ENCODE data around the gene DEAF1. TPM values are rescaled to one million over a fixed set of nuclear protein-coding genes. Genes with fewer than 3 reads are reported as not detected.

Gene DEAF1
- total and polyA plus RNA-seq, 10 of the 15 experiments (the other 5 are each of a cell fraction or from before 2014, with no cell fraction given) = 0.68 to 51.3 (median 25.9) TPM

DNA sequence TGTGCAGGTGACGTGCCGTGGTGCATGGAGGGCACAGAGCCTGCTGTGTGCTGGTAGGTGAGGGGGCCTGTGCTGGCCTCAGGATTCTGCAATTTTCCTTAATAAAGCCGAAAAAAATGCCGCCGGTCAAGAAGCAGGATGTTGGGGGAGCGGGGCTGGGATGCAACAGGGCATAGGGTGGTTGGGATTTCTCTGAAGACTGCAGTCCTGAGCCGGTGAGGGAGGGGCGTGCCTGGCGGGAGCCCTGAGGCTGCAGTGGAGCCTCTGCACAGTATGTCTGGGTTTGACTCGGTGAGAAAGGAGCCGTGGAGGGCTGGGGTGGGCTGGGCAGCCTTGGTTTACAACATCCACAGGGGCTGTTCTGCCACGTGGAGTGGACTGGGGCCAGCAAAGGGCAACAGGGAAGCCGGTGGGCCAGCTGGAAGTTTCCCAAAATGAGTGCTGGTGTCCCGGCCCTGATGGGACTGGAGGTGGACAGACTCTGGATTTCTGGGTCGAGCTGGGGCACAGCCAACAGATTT lies 71.6 kb downstream of the DEAF1 start:
- H3K4me3 ChIP-seq = no peak overlapping the region
- ChIA-PET CTCF (no interaction called here), POLR2A (no interaction called here), RAD21 (ENCODE audit: unreplicated experiment) (no interaction called here), SMC1A (ENCODE audit: uncharacterized antibody, unreplicated experiment) (no interaction called here)
- H3K27ac ChIP-seq (ENCODE audit: control insufficient read depth, insufficient read depth) = no peak overlapping the region
- no TSS peak for BruUV-seq (replicated peaks)
- no peaks in the 10 kb centered on the region for H3K27me3 ChIP-seq (replicated peaks in 1 of 2; ENCODE audit: control insufficient read depth in 2 of 2, insufficient read depth in 2 of 2, low read length in 1 of 2)
- no peak overlapping the region for H2AFZ ChIP-seq (ENCODE audit: control insufficient read depth, low read depth, low read length)
- H3K79me2 ChIP-seq (ENCODE audit: control insufficient read depth, insufficient read depth, low read length) = no peaks in the 10 kb centered on the region
- H3K9me3 ChIP-seq (replicated peaks; ENCODE audit: control insufficient read depth, insufficient read depth, low read length) = no peaks in the 10 kb centered on the region
- 63% methylated on average over 14 of the region's 15 CpGs for WGBS (ENCODE audit: insufficient coverage, insufficient replicate concordance, low lambda C conversion rate, missing lambda C conversion rate)
- peaks cover 4% of the 10 kb centered on the region for H3K4me1 ChIP-seq (ENCODE audit: control insufficient read depth, insufficient read depth, low read length)
- H3K36me3 ChIP-seq (ENCODE audit: control insufficient read depth in 2 of 2, insufficient read depth in 2 of 2, low read length in 1 of 2) = no peaks in the 10 kb centered on the region
- ATAC-seq = no peak
- H4K20me1 ChIP-seq (ENCODE audit: control insufficient read depth, insufficient read depth) = no peaks in the 10 kb centered on the region
- no peak overlapping the region for H3K4me2 ChIP-seq (ENCODE audit: control insufficient read depth, insufficient read depth)
- FAIRE-seq = no peak
- in situ Hi-C loops (cut with MboI) = no loop called here
- H3K9ac ChIP-seq (ENCODE audit: control insufficient read depth, insufficient read depth, low read length) = no peak overlapping the region
- intact Hi-C loops (cut with micrococcal nuclease; ENCODE audit: unreplicated experiment) = no loop called here
- no peak for DNase-seq (ENCODE audit: low read depth, low spot score)
- TF ChIP-seq CHD4 (IDR thresholded peaks at IDR 0.05) (no peak), KAT2A (conservative IDR thresholded peaks at IDR 0.05; ENCODE audit: control insufficient read depth, low read depth, low read length) (no peak), POLR2A (IDR thresholded peaks at IDR 0.05; ENCODE audit: low read depth, low read length) (no peak), TCF7 (IDR thresholded peaks at IDR 0.05; ENCODE audit: borderline replicate concordance) (no peak)
- TF ChIP-seq, protein P1, sequence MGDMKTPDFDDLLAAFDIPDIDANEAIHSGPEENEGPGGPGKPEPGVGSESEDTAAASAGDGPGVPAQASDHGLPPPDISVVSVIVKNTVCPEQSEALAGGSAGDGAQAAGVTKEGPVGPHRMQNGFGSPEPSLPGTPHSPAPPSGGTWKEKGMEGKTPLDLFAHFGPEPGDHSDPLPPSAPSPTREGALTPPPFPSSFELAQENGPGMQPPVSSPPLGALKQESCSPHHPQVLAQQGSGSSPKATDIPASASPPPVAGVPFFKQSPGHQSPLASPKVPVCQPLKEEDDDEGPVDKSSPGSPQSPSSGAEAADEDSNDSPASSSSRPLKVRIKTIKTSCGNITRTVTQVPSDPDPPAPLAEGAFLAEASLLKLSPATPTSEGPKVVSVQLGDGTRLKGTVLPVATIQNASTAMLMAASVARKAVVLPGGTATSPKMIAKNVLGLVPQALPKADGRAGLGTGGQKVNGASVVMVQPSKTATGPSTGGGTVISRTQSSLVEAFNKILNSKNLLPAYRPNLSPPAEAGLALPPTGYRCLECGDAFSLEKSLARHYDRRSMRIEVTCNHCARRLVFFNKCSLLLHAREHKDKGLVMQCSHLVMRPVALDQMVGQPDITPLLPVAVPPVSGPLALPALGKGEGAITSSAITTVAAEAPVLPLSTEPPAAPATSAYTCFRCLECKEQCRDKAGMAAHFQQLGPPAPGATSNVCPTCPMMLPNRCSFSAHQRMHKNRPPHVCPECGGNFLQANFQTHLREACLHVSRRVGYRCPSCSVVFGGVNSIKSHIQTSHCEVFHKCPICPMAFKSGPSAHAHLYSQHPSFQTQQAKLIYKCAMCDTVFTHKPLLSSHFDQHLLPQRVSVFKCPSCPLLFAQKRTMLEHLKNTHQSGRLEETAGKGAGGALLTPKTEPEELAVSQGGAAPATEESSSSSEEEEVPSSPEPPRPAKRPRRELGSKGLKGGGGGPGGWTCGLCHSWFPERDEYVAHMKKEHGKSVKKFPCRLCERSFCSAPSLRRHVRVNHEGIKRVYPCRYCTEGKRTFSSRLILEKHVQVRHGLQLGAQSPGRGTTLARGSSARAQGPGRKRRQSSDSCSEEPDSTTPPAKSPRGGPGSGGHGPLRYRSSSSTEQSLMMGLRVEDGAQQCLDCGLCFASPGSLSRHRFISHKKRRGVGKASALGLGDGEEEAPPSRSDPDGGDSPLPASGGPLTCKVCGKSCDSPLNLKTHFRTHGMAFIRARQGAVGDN (IDR thresholded peaks at IDR 0.05) = no peak
- TF ChIP-seq, protein P2, sequence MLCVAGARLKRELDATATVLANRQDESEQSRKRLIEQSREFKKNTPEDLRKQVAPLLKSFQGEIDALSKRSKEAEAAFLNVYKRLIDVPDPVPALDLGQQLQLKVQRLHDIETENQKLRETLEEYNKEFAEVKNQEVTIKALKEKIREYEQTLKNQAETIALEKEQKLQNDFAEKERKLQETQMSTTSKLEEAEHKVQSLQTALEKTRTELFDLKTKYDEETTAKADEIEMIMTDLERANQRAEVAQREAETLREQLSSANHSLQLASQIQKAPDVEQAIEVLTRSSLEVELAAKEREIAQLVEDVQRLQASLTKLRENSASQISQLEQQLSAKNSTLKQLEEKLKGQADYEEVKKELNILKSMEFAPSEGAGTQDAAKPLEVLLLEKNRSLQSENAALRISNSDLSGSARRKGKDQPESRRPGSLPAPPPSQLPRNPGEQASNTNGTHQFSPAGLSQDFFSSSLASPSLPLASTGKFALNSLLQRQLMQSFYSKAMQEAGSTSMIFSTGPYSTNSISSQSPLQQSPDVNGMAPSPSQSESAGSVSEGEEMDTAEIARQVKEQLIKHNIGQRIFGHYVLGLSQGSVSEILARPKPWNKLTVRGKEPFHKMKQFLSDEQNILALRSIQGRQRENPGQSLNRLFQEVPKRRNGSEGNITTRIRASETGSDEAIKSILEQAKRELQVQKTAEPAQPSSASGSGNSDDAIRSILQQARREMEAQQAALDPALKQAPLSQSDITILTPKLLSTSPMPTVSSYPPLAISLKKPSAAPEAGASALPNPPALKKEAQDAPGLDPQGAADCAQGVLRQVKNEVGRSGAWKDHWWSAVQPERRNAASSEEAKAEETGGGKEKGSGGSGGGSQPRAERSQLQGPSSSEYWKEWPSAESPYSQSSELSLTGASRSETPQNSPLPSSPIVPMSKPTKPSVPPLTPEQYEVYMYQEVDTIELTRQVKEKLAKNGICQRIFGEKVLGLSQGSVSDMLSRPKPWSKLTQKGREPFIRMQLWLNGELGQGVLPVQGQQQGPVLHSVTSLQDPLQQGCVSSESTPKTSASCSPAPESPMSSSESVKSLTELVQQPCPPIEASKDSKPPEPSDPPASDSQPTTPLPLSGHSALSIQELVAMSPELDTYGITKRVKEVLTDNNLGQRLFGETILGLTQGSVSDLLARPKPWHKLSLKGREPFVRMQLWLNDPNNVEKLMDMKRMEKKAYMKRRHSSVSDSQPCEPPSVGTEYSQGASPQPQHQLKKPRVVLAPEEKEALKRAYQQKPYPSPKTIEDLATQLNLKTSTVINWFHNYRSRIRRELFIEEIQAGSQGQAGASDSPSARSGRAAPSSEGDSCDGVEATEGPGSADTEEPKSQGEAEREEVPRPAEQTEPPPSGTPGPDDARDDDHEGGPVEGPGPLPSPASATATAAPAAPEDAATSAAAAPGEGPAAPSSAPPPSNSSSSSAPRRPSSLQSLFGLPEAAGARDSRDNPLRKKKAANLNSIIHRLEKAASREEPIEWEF (IDR thresholded peaks at IDR 0.05; ENCODE audit: insufficient replicate concordance, low read depth, low read length) = no peak
- TF ChIP-seq, protein P3, sequence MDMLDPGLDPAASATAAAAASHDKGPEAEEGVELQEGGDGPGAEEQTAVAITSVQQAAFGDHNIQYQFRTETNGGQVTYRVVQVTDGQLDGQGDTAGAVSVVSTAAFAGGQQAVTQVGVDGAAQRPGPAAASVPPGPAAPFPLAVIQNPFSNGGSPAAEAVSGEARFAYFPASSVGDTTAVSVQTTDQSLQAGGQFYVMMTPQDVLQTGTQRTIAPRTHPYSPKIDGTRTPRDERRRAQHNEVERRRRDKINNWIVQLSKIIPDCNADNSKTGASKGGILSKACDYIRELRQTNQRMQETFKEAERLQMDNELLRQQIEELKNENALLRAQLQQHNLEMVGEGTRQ (IDR thresholded peaks at IDR 0.05; ENCODE audit: borderline replicate concordance, low read depth, low read length) = no peak
- TF ChIP-seq, protein P4, sequence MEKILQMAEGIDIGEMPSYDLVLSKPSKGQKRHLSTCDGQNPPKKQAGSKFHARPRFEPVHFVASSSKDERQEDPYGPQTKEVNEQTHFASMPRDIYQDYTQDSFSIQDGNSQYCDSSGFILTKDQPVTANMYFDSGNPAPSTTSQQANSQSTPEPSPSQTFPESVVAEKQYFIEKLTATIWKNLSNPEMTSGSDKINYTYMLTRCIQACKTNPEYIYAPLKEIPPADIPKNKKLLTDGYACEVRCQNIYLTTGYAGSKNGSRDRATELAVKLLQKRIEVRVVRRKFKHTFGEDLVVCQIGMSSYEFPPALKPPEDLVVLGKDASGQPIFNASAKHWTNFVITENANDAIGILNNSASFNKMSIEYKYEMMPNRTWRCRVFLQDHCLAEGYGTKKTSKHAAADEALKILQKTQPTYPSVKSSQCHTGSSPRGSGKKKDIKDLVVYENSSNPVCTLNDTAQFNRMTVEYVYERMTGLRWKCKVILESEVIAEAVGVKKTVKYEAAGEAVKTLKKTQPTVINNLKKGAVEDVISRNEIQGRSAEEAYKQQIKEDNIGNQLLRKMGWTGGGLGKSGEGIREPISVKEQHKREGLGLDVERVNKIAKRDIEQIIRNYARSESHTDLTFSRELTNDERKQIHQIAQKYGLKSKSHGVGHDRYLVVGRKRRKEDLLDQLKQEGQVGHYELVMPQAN (conservative IDR thresholded peaks at IDR 0.05) = no peak
- TF ChIP-seq, protein P5, sequence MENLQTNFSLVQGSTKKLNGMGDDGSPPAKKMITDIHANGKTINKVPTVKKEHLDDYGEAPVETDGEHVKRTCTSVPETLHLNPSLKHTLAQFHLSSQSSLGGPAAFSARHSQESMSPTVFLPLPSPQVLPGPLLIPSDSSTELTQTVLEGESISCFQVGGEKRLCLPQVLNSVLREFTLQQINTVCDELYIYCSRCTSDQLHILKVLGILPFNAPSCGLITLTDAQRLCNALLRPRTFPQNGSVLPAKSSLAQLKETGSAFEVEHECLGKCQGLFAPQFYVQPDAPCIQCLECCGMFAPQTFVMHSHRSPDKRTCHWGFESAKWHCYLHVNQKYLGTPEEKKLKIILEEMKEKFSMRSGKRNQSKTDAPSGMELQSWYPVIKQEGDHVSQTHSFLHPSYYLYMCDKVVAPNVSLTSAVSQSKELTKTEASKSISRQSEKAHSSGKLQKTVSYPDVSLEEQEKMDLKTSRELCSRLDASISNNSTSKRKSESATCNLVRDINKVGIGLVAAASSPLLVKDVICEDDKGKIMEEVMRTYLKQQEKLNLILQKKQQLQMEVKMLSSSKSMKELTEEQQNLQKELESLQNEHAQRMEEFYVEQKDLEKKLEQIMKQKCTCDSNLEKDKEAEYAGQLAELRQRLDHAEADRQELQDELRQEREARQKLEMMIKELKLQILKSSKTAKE (IDR thresholded peaks at IDR 0.05; ENCODE audit: low read depth, poor library complexity, severe bottlenecking) = no peak

Measured in GM12878 (cell line).